ENCODE measurements around the gene ARAP3. TPM values are rescaled to one million over a fixed set of nuclear protein-coding genes. Genes with fewer than 3 reads are reported as not detected.
"Not testable (repeated sequence)": the region's sequence is repeated elsewhere in the genome, so short reads cannot be mapped to it uniquely, and the experiment has no call there.

The ARAP3 gene, protein sequence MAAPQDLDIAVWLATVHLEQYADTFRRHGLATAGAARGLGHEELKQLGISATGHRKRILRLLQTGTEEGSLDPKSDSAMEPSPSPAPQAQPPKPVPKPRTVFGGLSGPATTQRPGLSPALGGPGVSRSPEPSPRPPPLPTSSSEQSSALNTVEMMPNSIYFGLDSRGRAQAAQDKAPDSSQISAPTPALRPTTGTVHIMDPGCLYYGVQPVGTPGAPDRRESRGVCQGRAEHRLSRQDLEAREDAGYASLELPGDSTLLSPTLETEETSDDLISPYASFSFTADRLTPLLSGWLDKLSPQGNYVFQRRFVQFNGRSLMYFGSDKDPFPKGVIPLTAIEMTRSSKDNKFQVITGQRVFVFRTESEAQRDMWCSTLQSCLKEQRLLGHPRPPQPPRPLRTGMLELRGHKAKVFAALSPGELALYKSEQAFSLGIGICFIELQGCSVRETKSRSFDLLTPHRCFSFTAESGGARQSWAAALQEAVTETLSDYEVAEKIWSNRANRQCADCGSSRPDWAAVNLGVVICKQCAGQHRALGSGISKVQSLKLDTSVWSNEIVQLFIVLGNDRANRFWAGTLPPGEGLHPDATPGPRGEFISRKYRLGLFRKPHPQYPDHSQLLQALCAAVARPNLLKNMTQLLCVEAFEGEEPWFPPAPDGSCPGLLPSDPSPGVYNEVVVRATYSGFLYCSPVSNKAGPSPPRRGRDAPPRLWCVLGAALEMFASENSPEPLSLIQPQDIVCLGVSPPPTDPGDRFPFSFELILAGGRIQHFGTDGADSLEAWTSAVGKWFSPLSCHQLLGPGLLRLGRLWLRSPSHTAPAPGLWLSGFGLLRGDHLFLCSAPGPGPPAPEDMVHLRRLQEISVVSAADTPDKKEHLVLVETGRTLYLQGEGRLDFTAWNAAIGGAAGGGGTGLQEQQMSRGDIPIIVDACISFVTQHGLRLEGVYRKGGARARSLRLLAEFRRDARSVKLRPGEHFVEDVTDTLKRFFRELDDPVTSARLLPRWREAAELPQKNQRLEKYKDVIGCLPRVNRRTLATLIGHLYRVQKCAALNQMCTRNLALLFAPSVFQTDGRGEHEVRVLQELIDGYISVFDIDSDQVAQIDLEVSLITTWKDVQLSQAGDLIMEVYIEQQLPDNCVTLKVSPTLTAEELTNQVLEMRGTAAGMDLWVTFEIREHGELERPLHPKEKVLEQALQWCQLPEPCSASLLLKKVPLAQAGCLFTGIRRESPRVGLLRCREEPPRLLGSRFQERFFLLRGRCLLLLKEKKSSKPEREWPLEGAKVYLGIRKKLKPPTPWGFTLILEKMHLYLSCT (N-terminal part only)
- 10 to 100 TPM; 35.3 to 50.1 (median 42.3) TPM for polyA plus RNA-seq (ENCODE audit: insufficient read depth in 1 of 5, insufficient read length in 5 of 5, low replicate concordance in 1 of 5)
- long read RNA-seq, donor 1, partial matches to known transcripts = 23 of 23 reads
- long read RNA-seq, donor 1, other reads (novel, unspliced or antisense) = 0 of 23 reads
- long read RNA-seq, donor 2 = 0 reads
- long read RNA-seq, donor 3, partial matches to known transcripts = 19 of 19 reads
- long read RNA-seq, donor 3, other reads (novel, unspliced or antisense) = 0 of 19 reads
- long read RNA-seq, donor 4, partial matches to known transcripts = 10 of 11 reads
- long read RNA-seq, donor 4, other reads (novel, unspliced or antisense) = 0 of 11 reads
- long read RNA-seq, donor 5, partial matches to known transcripts = 17 of 17 reads
- long read RNA-seq, donor 5, other reads (novel, unspliced or antisense) = 0 of 17 reads
- long read RNA-seq, donor 6, partial matches to known transcripts = 12 of 12 reads
- long read RNA-seq, donor 6, other reads (novel, unspliced or antisense) = 0 of 12 reads
- long read RNA-seq, donor 7 = 0 reads
- long read RNA-seq, donor 8, partial matches to known transcripts = 8 of 8 reads
- long read RNA-seq, donor 8, other reads (novel, unspliced or antisense) = 0 of 8 reads

DNA sequence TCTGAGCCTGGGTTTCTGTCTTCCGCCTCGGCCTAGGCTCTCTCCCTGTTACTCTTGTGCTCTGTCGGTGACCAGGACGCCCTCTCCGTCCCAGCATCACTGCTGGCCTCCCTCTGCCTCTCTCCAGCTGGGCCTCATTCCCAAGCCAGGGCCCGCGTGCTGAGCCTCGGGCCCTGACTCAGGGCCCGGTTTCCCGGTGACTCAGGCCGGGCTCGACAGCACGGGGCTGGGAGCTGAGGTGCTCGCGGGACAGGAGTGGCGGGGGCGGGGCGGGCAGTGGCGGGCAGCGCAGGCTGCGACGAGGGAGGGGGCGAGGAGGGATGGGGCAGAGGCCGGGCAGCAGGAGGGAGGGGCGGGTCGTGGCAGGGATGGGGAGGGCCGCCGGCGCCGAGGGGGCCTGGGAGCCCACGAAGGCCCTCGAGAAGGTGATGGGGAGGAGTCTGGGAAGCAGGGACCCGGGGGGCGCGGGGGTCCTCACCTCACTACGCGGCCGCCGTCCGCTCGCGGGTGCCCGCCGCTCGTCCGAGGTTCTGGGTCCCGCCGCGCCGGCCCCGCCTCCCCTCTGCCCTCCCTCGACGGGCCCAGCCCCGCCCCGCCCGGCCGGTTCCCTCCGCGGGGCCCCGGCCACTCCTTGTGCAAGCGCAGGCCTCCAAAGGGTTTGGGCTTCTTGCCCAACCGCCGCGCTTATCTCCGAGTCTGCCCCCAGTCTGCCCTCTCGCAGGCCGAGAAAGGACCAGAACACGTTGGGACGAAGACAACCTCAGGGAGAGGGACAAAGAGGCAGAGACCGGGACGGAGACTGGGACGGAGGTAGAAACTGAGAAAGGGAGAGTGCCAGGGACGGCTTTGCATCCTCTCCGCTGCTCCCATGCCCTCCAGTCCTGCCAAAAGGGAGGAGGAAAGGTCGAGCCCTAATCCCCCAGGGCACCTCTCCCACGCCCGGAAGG, at the start of gene ARAP3:
Gene ARAP3, minus strand, starts transcription at position 536 of the 947 bp plus-strand sequence. CDS start 1,744 bp downstream, outside the sequence.
- DNase-seq = peak; percentile 86 to 88

- no peak for DNase-seq
Observed at GRCh38 chr5:141729387-141730006, 47.5 kb upstream of the ARAP3 start.

DNA sequence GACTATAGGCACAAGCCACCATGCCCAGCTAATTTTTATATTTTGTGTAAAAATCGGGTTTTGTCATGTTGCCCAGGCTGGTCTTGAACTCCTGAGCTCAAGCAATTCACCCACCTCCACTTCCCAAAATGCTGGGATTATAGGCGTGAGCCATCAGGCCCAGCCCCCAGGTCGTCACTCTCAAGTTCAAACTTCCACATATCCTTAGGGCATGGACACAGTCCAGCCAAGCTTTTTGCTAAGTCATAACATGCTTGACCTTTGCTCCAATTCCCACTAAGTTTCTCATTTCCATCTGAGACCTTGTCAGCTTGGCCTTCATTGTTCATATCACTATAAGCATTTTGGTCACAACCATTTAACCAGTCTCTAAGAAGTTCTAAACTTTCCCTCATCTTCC, 43.9 kb upstream of the ARAP3 start:
- no peak for DNase-seq

GRCh38 chr5:141725174-141725573, 43.1 kb upstream of the ARAP3 start:
- not testable (repeated sequence) for DNase-seq

DNA sequence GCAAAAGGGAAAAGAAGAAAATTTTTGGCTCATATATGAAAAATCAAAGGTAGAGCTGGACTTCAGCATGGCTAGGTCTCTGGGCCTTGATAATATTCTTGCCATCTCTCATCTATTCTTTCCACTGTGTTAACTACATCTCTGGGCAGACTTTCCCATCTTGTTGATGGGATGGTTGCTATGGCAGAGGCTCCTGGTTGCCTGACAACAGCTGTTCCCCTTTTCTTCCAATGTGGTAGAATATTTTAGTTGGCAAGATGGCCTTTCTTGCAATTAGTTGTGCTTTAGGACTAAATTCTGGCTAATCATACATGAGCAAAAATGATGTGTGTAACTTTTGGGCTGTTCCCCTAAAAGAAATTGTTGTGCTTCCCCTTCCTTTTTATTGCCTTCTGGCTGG, 40.2 kb upstream of the ARAP3 start:
- no peak for DNase-seq

- no peak for DNase-seq
Observed at GRCh38 chr5:141717043-141717442, 35.0 kb upstream of the ARAP3 start.

- DNase-seq = no peak
Observed at GRCh38 chr5:141716468-141716867, 34.4 kb upstream of the ARAP3 start.

DNA sequence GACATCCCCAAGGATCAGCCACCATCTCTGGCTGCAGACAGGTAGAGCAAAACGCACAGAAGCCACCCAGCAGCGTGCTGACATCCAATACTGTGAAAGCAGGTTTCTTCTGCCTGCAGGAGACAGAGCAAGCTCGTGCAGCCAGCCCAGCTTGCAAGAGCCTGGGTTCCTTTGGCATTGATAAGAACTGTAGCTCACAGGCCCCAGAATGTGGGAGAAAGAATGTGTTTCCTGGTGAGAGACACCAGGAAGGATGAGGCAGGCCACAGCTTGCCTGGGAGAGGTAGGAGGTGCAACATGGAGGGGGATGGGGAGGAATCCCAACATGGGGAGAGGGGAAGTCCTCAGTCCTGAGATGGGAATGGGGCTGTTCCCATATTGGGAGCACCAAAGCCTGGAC, 34.0 kb upstream of the ARAP3 start:
- DNase-seq = no peak

DNA sequence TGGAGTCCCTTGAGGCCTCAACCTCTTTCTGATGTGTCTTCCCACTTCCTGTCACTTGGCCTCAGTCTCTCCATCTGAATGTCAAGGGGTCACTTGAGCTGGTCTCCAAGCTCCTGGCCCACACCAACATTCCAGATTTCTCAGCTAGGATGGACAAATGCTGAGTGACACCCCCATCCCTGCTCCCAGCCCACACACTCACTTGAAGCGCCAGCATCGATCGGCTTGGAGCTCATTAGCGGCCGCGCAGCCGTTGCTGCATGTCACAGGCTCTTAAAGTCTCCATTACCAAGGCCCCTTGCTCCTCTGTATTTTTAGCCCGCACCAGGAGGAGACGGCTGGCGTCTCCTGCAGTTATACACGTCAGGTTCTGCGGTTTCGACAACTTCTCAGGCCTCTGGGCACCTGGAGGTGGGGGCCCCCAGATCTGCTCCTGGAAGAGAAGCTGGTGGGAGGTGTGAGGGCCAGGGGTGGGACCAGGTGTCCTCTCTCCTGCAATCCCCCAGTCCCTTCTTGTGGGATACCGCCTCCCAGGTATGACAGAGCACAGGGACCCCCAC, 33.4 kb upstream of the ARAP3 start:
- no peak for DNase-seq

- DNase-seq = no peak
Observed at GRCh38 chr5:141714542-141715310, 32.7 kb upstream of the ARAP3 start.

DNA sequence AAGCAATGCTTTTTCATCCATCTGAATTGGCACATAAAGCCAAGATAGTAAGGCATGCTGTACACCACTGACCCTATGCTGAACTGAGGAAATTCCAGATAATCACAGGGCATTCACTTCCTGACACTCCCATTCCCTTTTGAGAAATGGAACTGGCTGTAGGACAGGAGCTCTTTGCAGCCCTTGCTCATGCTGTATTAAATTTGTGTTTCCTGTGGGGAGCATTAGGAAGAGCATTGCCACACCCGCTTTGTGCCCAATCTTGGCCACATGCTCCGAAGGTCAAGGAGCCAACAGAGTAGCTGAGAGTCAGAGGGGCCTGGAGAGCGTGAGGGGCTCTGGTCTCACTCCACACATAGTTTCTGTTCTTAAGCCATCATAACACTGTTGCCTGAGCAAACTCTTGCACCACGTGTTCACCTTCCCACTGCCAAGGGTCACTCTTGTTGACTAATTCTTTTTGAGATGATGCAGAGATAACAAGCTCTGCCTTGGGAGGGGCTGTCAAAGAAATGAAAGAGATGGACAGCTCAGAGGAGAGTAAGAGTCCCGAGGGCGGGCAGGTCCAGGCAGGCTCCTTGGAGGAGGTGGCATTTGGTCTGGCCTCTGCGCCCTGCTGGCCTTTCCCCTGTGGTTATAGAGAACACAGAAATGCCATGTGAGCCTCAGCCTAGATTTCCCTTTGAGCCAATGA, 31.7 kb upstream of the ARAP3 start:
- DNase-seq = no peak

DNA sequence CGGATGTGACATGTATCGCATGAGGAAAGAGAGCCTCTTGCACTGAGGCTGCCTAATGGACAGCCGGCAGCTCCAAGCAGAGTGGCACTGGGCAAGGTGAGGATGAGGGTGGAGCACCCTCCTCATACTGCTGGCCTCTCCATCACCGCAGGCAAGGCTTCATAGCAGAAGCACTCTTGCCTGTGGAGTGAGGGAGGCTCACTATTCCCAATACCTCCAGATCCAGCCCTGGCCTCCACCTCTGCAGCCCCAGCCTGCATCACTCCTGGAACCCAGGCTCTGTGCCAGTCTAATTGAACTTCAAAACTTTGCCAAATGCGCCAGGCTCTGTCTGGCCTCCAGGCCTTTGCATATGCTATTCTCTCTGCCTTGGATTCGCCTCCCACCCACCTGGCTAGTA, 29.7 kb upstream of the ARAP3 start:
- no peak for DNase-seq

GRCh38 chr5:141709699-141710267, 27.8 kb upstream of the ARAP3 start:
- DNase-seq = no peak

DNA sequence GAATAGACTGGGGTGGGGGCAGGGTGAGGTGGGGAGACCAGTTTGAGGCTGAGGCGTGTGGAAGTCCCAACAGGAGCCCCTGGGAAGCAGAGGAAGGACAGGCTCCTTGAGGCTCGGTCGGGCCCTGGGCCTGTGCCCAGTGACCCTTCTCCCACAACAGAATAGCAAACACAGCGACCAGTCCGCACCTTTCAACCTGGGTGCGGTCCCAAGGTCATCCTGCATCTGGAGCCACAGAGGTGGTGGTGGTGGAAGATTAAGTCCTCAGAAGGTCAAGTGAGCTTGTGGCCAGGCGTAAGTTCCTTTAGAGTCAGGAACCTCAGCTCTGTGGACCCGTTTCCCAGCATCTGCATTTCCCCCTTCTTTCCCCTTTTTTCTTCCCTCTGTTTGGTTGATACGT, 26.0 kb upstream of the ARAP3 start:
- no peak for DNase-seq

DNA sequence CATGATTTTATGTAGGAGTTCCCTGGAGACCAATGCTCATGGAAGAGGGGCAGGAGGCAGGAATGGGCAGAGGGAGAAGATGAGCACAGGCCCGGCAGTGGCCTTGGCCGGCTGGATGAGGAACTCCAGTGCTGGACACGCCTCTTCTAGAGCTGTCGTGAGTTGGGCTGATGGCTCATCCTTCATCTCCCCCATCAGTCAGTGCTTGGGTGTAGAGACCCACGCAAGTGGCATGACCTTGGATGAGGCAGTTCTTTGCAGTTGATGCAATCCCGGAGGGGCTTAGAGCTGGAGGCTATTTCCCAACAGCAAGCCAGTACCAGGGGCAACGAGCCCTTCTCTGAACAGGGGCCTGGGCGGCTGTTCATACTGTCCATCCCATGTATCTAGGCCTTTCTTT, 25.5 kb upstream of the ARAP3 start:
- no peak for DNase-seq

- DNase-seq = no peak
Observed at GRCh38 chr5:141706121-141706520, 24.1 kb upstream of the ARAP3 start.

GRCh38 chr5:141705469-141705868, 23.4 kb upstream of the ARAP3 start:
- DNase-seq = no peak
